GM13976 (cell line): ENCODE data around the gene CLN3.

Source experiments
- DNase-seq: peaks from one replicate; pipeline ENCODE4 v3.0.0; 2012; ENCODE audit warnings: low spot score
- CTCF ChIP-seq: IDR thresholded peaks from 2 replicates; pipeline ENCODE4 v1.5.1; 2012; ENCODE audit warnings: borderline replicate concordance, mild to moderate bottlenecking; ENCODE audit not compliant: insufficient read depth; ENCODE audit errors: extremely low read depth, missing control alignments, control extremely low read depth
- in situ Hi-C: fragments of 300-500 bp; cut with MboI; formaldehyde crosslinking; loops from one replicate; pipeline ENCODE4 v1.12.0; 2022; ENCODE audit warnings: low sequenced_read_pairs, mixed read lengths, inconsistent platforms; ENCODE audit not compliant: unreplicated experiment

Gene CLN3

GRCh38 chr16:28498666-28499381 is 7.0 kb upstream of the CLN3 start:
- no peak for TF ChIP-seq CTCF
- DNase-seq, result no peak
- in situ Hi-C loops, result no loop called here

GRCh38 chr16:28497861-28498599 is 6.2 kb upstream of the CLN3 start:
- DNase-seq, result peak; percentile 33
- in situ Hi-C loops, result no loop called here
- no peak for TF ChIP-seq CTCF

GRCh38 chr16:28497386-28497785 is 5.5 kb upstream of the CLN3 start:
- no peak for DNase-seq
- TF ChIP-seq CTCF, result no peak
- in situ Hi-C loops, result no loop called here

GRCh38 chr16:28496844-28497243 is 5.0 kb upstream of the CLN3 start:
- in situ Hi-C loops, result no loop called here
- no peak for DNase-seq
- no peak for TF ChIP-seq CTCF

- in situ Hi-C loops, result no loop called here
- no peak for DNase-seq
- no peak for TF ChIP-seq CTCF
Measured at GRCh38 chr16:28495795-28496749, 4.2 kb upstream of the CLN3 start.

- no peak for DNase-seq
Measured at GRCh38 chr16:28495098-28495793, 3.4 kb upstream of the CLN3 start.

More at GRCh38 chr16:28495098-28495793, 3.4 kb upstream of the CLN3 start:
- in situ Hi-C loops, result no loop called here
- no peak for TF ChIP-seq CTCF
